NCI-H510A treated with DMSO at 0.1 percent for 48 hours (cell line): ENCODE measurements around the gene ME3.
"Not testable (repeated sequence)": the region's sequence is repeated elsewhere in the genome, so short reads cannot be mapped to it uniquely, and the experiment has no call there.

ENCODE experiments used
- DNase-seq: peaks from one replicate; lab custom pipeline; 2025; lab: John Stamatoyannopoulos, UW

Gene ME3

GRCh38 chr11:86587264-86588193 lies 84.9 kb downstream of the ME3 start:
- no peak for DNase-seq

- no peak for DNase-seq
These were observed 86.1 kb downstream of the ME3 start for GRCh38 chr11:86586307-86586706.

GRCh38 chr11:86582898-86583297 lies 89.5 kb downstream of the ME3 start:
- DNase-seq, result no peak

GRCh38 chr11:86580535-86580934 lies 91.9 kb downstream of the ME3 start:
- no peak for DNase-seq

GRCh38 chr11:86579406-86579731 lies 93.0 kb downstream of the ME3 start:
- no peak for DNase-seq

GRCh38 chr11:86578727-86579405 lies 93.5 kb downstream of the ME3 start:
- DNase-seq, result no peak

- no peak for DNase-seq
These were observed 94.5 kb downstream of the ME3 start for GRCh38 chr11:86577644-86578636.

- no peak for DNase-seq
These were observed 95.3 kb downstream of the ME3 start for GRCh38 chr11:86576946-86577624.

GRCh38 chr11:86575927-86576326 lies 96.5 kb downstream of the ME3 start:
- DNase-seq, result no peak

- no peak for DNase-seq
These were observed 97.1 kb downstream of the ME3 start for GRCh38 chr11:86575208-86575855.

GRCh38 chr11:86574493-86575207 lies 97.8 kb downstream of the ME3 start:
- no peak for DNase-seq

- DNase-seq, result no peak
These were observed 101.0 kb downstream of the ME3 start for GRCh38 chr11:86571273-86571948.

- no peak for DNase-seq
These were observed 102.0 kb downstream of the ME3 start for GRCh38 chr11:86570451-86570850.

GRCh38 chr11:86570020-86570419 lies 102.4 kb downstream of the ME3 start:
- no peak for DNase-seq

GRCh38 chr11:86569109-86569508 lies 103.3 kb downstream of the ME3 start:
- no peak for DNase-seq

GRCh38 chr11:86565801-86566312 lies 106.6 kb downstream of the ME3 start:
- DNase-seq, result no peak

GRCh38 chr11:86565388-86565787 lies 107.0 kb downstream of the ME3 start:
- no peak for DNase-seq

- not testable (repeated sequence) for DNase-seq
These were observed 109.6 kb downstream of the ME3 start for GRCh38 chr11:86562842-86563241.

GRCh38 chr11:86559311-86559945 lies 113.0 kb downstream of the ME3 start:
- DNase-seq, result no peak
